ENCODE results near the gene GJC2. TPM values are rescaled to one million over a fixed set of nuclear protein-coding genes. Genes with fewer than 3 reads are reported as not detected.

The GJC2 gene
- total RNA-seq, 1 donor from 2014 or later, result 6.0 TPM

DNA sequence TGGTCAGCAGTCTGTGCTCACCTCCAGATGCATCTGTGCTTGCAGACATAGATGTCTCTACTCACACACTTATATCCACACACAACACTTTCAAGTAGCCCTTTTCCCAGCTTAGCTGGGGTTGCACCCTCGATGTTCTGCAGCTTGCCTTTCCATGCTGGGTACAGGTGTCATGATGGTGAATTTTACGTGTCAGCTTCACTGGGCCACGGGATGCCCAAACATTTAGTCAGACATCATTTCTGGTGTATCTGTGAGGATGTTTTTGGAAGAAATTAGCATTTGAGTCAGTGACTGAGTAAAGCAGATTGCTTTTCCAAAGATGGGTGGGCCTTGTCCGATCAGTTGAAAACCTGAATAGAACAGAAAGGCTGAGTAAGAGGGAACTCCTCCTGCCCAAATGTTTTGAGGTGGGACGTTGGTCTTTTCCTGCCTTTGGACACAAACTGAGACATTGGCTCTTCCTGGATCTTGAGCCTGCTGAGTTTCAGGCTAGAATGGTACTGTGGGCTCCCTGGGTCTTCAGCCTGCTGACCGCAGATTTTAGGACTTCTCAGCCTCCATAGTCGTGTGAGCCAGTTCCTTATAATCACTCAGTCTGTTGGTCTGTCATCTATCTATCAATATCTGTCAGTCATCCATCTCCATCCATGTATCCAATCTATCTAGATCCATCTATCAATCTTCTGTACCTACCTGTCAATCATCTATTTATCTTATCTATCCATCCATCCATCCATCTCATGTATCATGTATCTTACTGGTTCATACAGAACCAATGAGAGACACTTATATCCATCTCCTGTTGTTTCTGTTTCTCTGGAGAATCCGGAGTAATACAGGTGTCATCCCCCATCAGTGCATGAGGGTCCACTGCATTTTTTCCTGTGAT lies 45.4 kb downstream of the GJC2 start:
- intact Hi-C loops (cut with DNase I), result no loop called here

GRCh38 chr1:228197555-228198147 lies 47.9 kb downstream of the GJC2 start:
- Histone ChIP-seq H3K4me3 (no peak overlapping the region), H3K27me3 (ENCODE audit: low read depth) (no peaks in the 10 kb centered on the region), H3K27ac (no peak overlapping the region), H3K4me1 (no peaks in the 10 kb centered on the region), H3K36me3 (no peaks in the 10 kb centered on the region), H3K9me3 (peaks cover 13% of the 10 kb centered on the region)
- TF ChIP-seq, protein P1, sequence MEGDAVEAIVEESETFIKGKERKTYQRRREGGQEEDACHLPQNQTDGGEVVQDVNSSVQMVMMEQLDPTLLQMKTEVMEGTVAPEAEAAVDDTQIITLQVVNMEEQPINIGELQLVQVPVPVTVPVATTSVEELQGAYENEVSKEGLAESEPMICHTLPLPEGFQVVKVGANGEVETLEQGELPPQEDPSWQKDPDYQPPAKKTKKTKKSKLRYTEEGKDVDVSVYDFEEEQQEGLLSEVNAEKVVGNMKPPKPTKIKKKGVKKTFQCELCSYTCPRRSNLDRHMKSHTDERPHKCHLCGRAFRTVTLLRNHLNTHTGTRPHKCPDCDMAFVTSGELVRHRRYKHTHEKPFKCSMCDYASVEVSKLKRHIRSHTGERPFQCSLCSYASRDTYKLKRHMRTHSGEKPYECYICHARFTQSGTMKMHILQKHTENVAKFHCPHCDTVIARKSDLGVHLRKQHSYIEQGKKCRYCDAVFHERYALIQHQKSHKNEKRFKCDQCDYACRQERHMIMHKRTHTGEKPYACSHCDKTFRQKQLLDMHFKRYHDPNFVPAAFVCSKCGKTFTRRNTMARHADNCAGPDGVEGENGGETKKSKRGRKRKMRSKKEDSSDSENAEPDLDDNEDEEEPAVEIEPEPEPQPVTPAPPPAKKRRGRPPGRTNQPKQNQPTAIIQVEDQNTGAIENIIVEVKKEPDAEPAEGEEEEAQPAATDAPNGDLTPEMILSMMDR (IDR thresholded peaks at IDR 0.05), result no peak
- no peak for ATAC-seq
- no peak for DNase-seq
- intact Hi-C loops (cut with DNase I), result no loop called here

More for the DNA sequence above, 45.4 kb downstream of the GJC2 start:
- ATAC-seq, result no peak
- H3K36me3 ChIP-seq, result no peaks in the 10 kb centered on the region
- TF ChIP-seq, protein P1 (IDR thresholded peaks at IDR 0.05), result no peak
- no peak overlapping the region for H3K4me3 ChIP-seq
- H3K27me3 ChIP-seq (ENCODE audit: low read depth), result no peaks in the 10 kb centered on the region
- H3K9me3 ChIP-seq, result peaks cover 13% of the 10 kb centered on the region
- peaks cover 5% of the 10 kb centered on the region for H3K4me1 ChIP-seq
- no peak overlapping the region for H3K27ac ChIP-seq
- no peak for DNase-seq

DNA sequence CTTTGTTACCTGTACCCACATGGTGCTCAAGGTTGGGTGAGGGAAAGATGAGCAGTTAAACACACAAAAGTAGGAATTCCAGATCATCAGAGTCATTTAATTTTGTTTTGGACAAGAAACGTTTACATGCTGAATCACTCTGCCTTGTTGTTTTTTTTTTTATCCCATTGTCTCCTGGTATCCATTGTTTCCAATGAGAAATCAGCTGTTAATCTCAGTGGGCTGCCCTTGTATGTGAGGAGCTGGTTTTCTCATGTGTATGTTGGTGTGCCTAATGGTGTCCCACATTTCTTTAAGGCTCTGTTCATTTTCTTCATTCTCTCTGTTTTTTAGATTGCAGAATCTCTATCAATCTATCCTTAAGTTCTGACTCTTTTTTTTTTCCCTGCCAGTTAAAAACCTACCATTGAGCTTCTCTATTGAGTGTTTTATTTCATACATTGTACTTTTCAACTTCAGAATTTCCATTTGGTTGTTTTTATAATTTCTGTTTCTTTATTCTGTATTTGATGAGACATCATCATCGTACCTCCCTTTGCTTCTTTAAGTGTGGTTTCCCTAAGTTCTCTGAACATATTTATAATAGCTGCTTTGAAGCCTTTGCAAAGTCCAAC lies 49.4 kb downstream of the GJC2 start:
- DNase-seq (no peak), ATAC-seq (no peak)
- no peaks in the 10 kb centered on the region for H3K36me3 ChIP-seq
- TF ChIP-seq, protein P1 (IDR thresholded peaks at IDR 0.05), result no peak
- intact Hi-C loops (cut with DNase I), result no loop called here
- no peaks in the 10 kb centered on the region for H3K4me1 ChIP-seq
- H3K9me3 ChIP-seq, result peaks cover 13% of the 10 kb centered on the region
- no peak overlapping the region for H3K27ac ChIP-seq
- H3K4me3 ChIP-seq, result no peak overlapping the region
- no peaks in the 10 kb centered on the region for H3K27me3 ChIP-seq (ENCODE audit: low read depth)

DNA sequence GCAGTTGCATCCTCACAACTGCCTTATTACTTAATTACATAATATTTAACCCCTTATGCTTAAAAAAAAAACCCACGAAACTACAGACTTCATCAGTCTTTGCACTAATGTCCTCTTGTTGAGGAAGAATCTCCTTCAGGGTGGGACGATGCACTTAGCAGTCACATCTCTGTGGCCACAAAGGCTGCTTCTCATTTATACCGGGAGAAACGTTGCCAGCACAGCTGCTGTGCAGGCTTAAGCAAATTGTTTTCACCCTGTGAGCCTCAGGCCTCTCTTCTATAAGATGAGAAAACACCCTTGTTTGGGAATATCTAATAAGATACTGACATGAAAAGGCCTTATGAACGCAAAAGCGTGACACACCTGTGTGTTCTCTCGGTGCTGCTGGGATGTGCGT lies 55.2 kb downstream of the GJC2 start:
- peaks cover under 1% of the 10 kb centered on the region for H3K9me3 ChIP-seq
- TF ChIP-seq, protein P1 (IDR thresholded peaks at IDR 0.05), result no peak
- ATAC-seq (no peak), DNase-seq (no peak)
- H3K4me3 ChIP-seq, result no peak overlapping the region
- intact Hi-C loops (cut with DNase I), result no loop called here
- no peaks in the 10 kb centered on the region for H3K4me1 ChIP-seq
- no peak overlapping the region for H3K27ac ChIP-seq
- H3K36me3 ChIP-seq, result no peaks in the 10 kb centered on the region
- peaks cover 18% of the 10 kb centered on the region for H3K27me3 ChIP-seq (ENCODE audit: low read depth)

DNA sequence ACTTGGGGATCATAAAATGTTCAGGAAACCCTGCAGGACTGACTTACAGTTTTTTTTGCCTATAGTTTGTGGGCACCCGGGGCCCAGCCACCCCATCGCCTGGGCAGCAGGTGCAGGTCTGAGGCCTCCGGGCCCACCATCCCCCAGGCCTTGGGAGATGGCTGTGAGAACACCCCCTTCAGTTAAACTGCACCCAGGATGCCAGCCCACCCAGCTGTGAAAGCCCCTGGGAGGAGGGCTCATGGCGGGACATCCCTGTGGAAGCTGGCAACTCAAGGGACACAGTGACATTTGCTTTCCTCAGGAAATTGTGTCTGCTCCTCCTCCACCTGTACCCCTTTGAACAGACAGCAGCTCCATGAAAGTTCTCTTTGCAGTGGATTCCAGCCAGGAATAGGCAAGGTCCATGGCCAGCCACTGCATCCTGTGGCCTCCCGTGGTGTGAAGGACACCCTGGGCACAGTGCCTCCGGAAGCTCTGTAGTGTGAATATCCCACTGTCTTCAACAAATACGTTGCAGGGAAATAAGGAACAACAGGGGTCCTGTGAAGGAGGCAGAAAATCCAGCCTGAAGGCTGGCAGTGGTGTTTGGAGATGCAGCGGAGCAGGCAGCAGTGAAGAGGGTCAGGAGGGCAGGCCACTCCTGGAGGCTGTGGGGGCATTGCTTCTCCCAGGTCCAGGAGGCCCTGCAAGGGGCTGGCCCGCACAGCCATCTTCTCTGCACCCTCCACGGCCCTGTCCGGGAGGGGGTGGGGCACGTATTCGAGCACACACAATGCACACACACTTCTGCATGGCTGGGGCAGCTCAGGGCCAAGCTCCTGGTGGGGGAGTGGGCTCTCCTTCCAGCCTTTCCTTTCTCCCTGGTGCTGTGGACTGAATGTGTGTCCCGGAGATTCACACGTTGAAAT lies 56.1 kb downstream of the GJC2 start:
- TF ChIP-seq, protein P1 (IDR thresholded peaks at IDR 0.05), result no peak
- no peaks in the 10 kb centered on the region for H3K4me1 ChIP-seq
- ATAC-seq, result no peak
- no peaks in the 10 kb centered on the region for H3K36me3 ChIP-seq
- no peaks in the 10 kb centered on the region for H3K9me3 ChIP-seq
- H3K27me3 ChIP-seq (ENCODE audit: low read depth), result peaks cover 18% of the 10 kb centered on the region
- intact Hi-C loops (cut with DNase I), result no loop called here
- no peak overlapping the region for H3K4me3 ChIP-seq
- no peak overlapping the region for H3K27ac ChIP-seq
- no peak for DNase-seq

Measured in lower lobe of right lung (tissue), 2 donors.